GM23338 (cell line): ENCODE measurements around the gene ABCA4. TPM values are rescaled to one million over a fixed set of nuclear protein-coding genes. Genes with fewer than 3 reads are reported as not detected.

Source experiments
- ATAC-seq: fragments of 200-7000 bp; cut with Tn5 transposase; 3 replicates; pipeline ENCODE4 v1.9.1; 2020
- DNase-seq: peaks from one replicate; pipeline ENCODE4 v3.0.0-alpha.2; 2015; ENCODE audit warnings: low spot score
- H2AFZ ChIP-seq: fragments of 200-600 bp; sonication (generic); 2 replicates; pipeline ENCODE4 v1.8.0; 2016; ENCODE audit warnings: antibody characterized with exemption, mild to moderate bottlenecking, moderate library complexity
- H3F3A ChIP-seq: fragments of 200-600 bp; sonication (generic); replicated peaks from 2 replicates; pipeline ENCODE4 v1.8.0; 2017; ENCODE audit warnings: antibody characterized with exemption, mixed run types, low read depth
- H3K27ac ChIP-seq: fragments of 200-600 bp; sonication (generic); 2 replicates; pipeline ENCODE4 v1.6.1; 2016; ENCODE audit warnings: low read depth
- H3K27me3 ChIP-seq: fragments of 200-600 bp; sonication (generic); 2 replicates; pipeline ENCODE4 v1.8.0; 2016; ENCODE audit warnings: mild to moderate bottlenecking, mixed run types, moderate library complexity; ENCODE audit not compliant: insufficient read depth
- H3K36me3 ChIP-seq: fragments of 200-600 bp; sonication (generic); 2 replicates; pipeline ENCODE4 v1.8.0; 2016; ENCODE audit warnings: mild to moderate bottlenecking; ENCODE audit not compliant: insufficient read depth
- H3K4me1 ChIP-seq: fragments of 200-600 bp; sonication (generic); 2 replicates; pipeline ENCODE4 v1.8.0; 2016; ENCODE audit warnings: mild to moderate bottlenecking, moderate library complexity; ENCODE audit not compliant: insufficient read depth
- H3K4me2 ChIP-seq: fragments of 200-600 bp; sonication (generic); 2 replicates; pipeline ENCODE4 v1.7.1; 2017; ENCODE audit warnings: mixed run types
- H3K4me3 ChIP-seq: fragments of 200-600 bp; sonication (generic); 2 replicates; pipeline ENCODE4 v1.6.1; 2016; ENCODE audit warnings: mixed run types
- H3K79me2 ChIP-seq: fragments of 200-600 bp; sonication (generic); replicated peaks from 2 replicates; pipeline ENCODE4 v1.8.0; 2017; ENCODE audit warnings: mild to moderate bottlenecking; ENCODE audit not compliant: insufficient read depth
- H3K9me2 ChIP-seq: fragments of 200-600 bp; sonication (generic); 2 replicates; pipeline ENCODE4 v1.8.0; 2017; ENCODE audit not compliant: insufficient read depth
- H4K20me1 ChIP-seq: fragments of 200-600 bp; sonication (generic); replicated peaks from 2 replicates; pipeline ENCODE4 v1.8.0; 2017; ENCODE audit warnings: mild to moderate bottlenecking; ENCODE audit not compliant: insufficient read depth
- H3K27ac Mint-ChIP-seq: 2 replicates; pipeline ENCODE4 v1.8.0; 2020; ENCODE audit warnings: inconsistent platforms, mild to moderate bottlenecking, moderate library complexity, mixed read lengths
- H3K27me3 Mint-ChIP-seq: 3 replicates; pipeline ENCODE4 v1.8.0; 2022; ENCODE audit warnings: low read depth, mild to moderate bottlenecking, moderate library complexity, mixed read lengths, inconsistent platforms; ENCODE audit not compliant: insufficient read depth, poor library complexity
- H3K36me3 Mint-ChIP-seq: 3 replicates; pipeline ENCODE4 v1.8.0; 2021; ENCODE audit warnings: low read depth, mild to moderate bottlenecking, inconsistent platforms, moderate library complexity, mixed read lengths
- H3K4me1 Mint-ChIP-seq: 3 replicates; pipeline ENCODE4 v1.8.0; 2020; ENCODE audit warnings: mild to moderate bottlenecking, inconsistent platforms, mixed read lengths
- H3K4me3 Mint-ChIP-seq: 3 replicates; pipeline ENCODE4 v1.8.0; 2021; ENCODE audit warnings: moderate library complexity, mild to moderate bottlenecking, inconsistent platforms, mixed read lengths
- H3K9me3 Mint-ChIP-seq: 3 replicates; pipeline ENCODE4 v1.8.0; 2020; ENCODE audit warnings: moderate library complexity, mild to moderate bottlenecking, inconsistent platforms, mixed read lengths
- CREB1 ChIP-seq: fragments of 250-450 bp; sonication (Bioruptor Pico); IDR thresholded peaks from 2 replicates; pipeline ENCODE4 v1.5.0; 2020; ENCODE audit warnings: low read depth, mild to moderate bottlenecking, moderate library complexity
- CTCF ChIP-seq, 2 experiments: fragments of 200-600 bp in 1 of 2; sonication (generic) in 1 of 2; conservative IDR thresholded peaks; 2 replicates each; pipeline versions ENCODE4 v1.5.1 to v1.6.1; 2016 to 2017; ENCODE audit warnings: antibody characterized with exemption in 2 of 2, low read depth in 2 of 2, mild to moderate bottlenecking in 2 of 2, moderate library complexity in 1 of 2
- EZH2phosphoT487 ChIP-seq: fragments of 200-600 bp; sonication (generic); IDR thresholded peaks from one replicate; pipeline ENCODE4 v1.8.1; 2018; ENCODE audit warnings: antibody characterized with exemption; ENCODE audit not compliant: unreplicated experiment
- JUNB ChIP-seq: IDR thresholded peaks from one replicate; pipeline ENCODE4 v1.6.1; 2016; ENCODE audit warnings: antibody characterized with exemption; ENCODE audit not compliant: unreplicated experiment
- NANOG ChIP-seq: IDR thresholded peaks from 2 replicates; pipeline ENCODE4 v1.6.1; 2016; ENCODE audit warnings: antibody characterized with exemption, borderline replicate concordance
- POLR2AphosphoS5 ChIP-seq: IDR thresholded peaks from 2 replicates; pipeline ENCODE4 v1.6.1; 2016; ENCODE audit warnings: antibody characterized with exemption, low read depth
- REST ChIP-seq: IDR thresholded peaks from one replicate; pipeline ENCODE4 v1.6.1; 2018; ENCODE audit warnings: antibody characterized with exemption; ENCODE audit not compliant: unreplicated experiment
- ZNF114 ChIP-seq: fragments of 250-450 bp; sonication (Bioruptor Pico); IDR thresholded peaks from 2 replicates; pipeline ENCODE4 v1.5.0; 2020; ENCODE audit warnings: mild to moderate bottlenecking, moderate library complexity
- ZNF331 ChIP-seq: fragments of 250-450 bp; sonication (Bioruptor Pico); IDR thresholded peaks from 2 replicates; pipeline ENCODE4 v1.5.0; 2020; ENCODE audit warnings: low read depth, mild to moderate bottlenecking, moderate library complexity
- polyA plus RNA-seq: library from polyadenylated mRNA; unstranded; fragments of >200 nt; fragmentation: Nextera tagmentation; extraction: Ambion mirVana; gene quantifications from 2 replicates; pipeline ENCODE4 v1.2.1, GENCODE V29; 2016
- total RNA-seq: library from RNA; depleted of rRNA; stranded (reverse); fragments of >200 nt; shearing (Covaris generic); gene quantifications from 2 replicates; pipeline ENCODE4 v1.2.3, GENCODE V29; 2014

Gene ABCA4
- total and polyA plus RNA-seq, 2 experiments from 2014 or later = not detected

- no peak overlapping the region for H3K27ac Mint-ChIP-seq
These were observed 11.5 kb downstream of the ABCA4 start for GRCh38 chr1:94109478-94109877.

More at GRCh38 chr1:94109478-94109877, 11.5 kb downstream of the ABCA4 start:
- H3K27ac ChIP-seq = no peak overlapping the region
- no peak overlapping the region for H3K4me3 ChIP-seq
- TF ChIP-seq ZNF331 (CRISPR knock-in tag) = no peak
- no peak for TF ChIP-seq POLR2AphosphoS5
- TF ChIP-seq EZH2phosphoT487 = no peak
- no peak for TF ChIP-seq NANOG
- TF ChIP-seq REST = no peak
- no peak for TF ChIP-seq CREB1 (CRISPR knock-in tag)
- no peak for TF ChIP-seq ZNF114 (CRISPR knock-in tag)
- no peak for TF ChIP-seq JUNB
- no peak for TF ChIP-seq CTCF (conservative IDR thresholded peaks at IDR 0.05; ENCODE audit: low read depth in 2 of 2)
- Mint-ChIP-seq H3K4me3 (no peak overlapping the region), H3K27me3 (peaks cover 23% of the 10 kb centered on the region), H3K4me1 (peaks cover 50% of the 10 kb centered on the region), H3K9me3 (no peaks in the 10 kb centered on the region; the same call in none of the 3 replicates), H3K36me3 (no peaks in the 10 kb centered on the region; the same call in 2 of the 3 replicates)
- DNase-seq (no peak), ATAC-seq (no peak)
- no peaks in the 10 kb centered on the region for H3K36me3 ChIP-seq
- no peaks in the 10 kb centered on the region for H3F3A ChIP-seq
- no peaks in the 10 kb centered on the region for H4K20me1 ChIP-seq
- no peak overlapping the region for H3K4me2 ChIP-seq
- H3K9me2 ChIP-seq = 0 out of 2 replicates have a peak, but pooled peaks cover 3% of the 10 kb centered on the region
- peaks cover 34% of the 10 kb centered on the region for H3K4me1 ChIP-seq
- no peak overlapping the region for H2AFZ ChIP-seq
- H3K79me2 ChIP-seq = no peaks in the 10 kb centered on the region
- H3K27me3 ChIP-seq = no peaks in the 10 kb centered on the region; the same call in 1 of the 2 replicates
